ENCODE results near the gene VPS26C.

The VPS26C gene

GRCh38 chr21:37270576-37271365 lies 3.6 kb upstream of the VPS26C start:
- no peak overlapping the region for H3K27ac ChIP-seq
- no peak for TF ChIP-seq CTCF (IDR thresholded peaks at IDR 0.05)
- no peak for TF ChIP-seq ZFX (IDR thresholded peaks at IDR 0.05; ENCODE audit: borderline replicate concordance)

GRCh38 chr21:37269481-37269880 lies 2.3 kb upstream of the VPS26C start:
- no peak overlapping the region for H3K27ac ChIP-seq
- TF ChIP-seq CTCF (IDR thresholded peaks at IDR 0.05) (no peak), ZFX (IDR thresholded peaks at IDR 0.05; ENCODE audit: borderline replicate concordance) (no peak)

- H3K27ac ChIP-seq, result peak overlapping the region; percentile 99
- TF ChIP-seq CTCF (IDR thresholded peaks at IDR 0.05), result no peak
- no peak for TF ChIP-seq ZFX (IDR thresholded peaks at IDR 0.05; ENCODE audit: borderline replicate concordance)
Measured at GRCh38 chr21:37268186-37268503, 1.0 kb upstream of the VPS26C start.

GRCh38 chr21:37266515-37267221 lies 466 bp downstream of the VPS26C start:
- TF ChIP-seq CTCF (IDR thresholded peaks at IDR 0.05), result no peak
- TF ChIP-seq ZFX (IDR thresholded peaks at IDR 0.05; ENCODE audit: borderline replicate concordance), result no peak
- peak overlapping the region; percentile 99 for H3K27ac ChIP-seq

- H3K27ac ChIP-seq, result no peak overlapping the region
- TF ChIP-seq ZFX (IDR thresholded peaks at IDR 0.05; ENCODE audit: borderline replicate concordance) (no peak), CTCF (IDR thresholded peaks at IDR 0.05) (no peak)
Measured at GRCh38 chr21:37264808-37265207, 2.3 kb downstream of the VPS26C start.

- no peak for TF ChIP-seq CTCF (IDR thresholded peaks at IDR 0.05)
- H3K27ac ChIP-seq, result no peak overlapping the region
Measured at GRCh38 chr21:37263827-37264600, 3.1 kb downstream of the VPS26C start.
